CD8-positive, alpha-beta memory T cell (primary cell): Measurements from ENCODE around the gene NIPBL. TPM values are rescaled to one million over a fixed set of nuclear protein-coding genes. Genes with fewer than 3 reads are reported as not detected.

ENCODE experiments used
- CTCF ChIA-PET: fragments of 350-600 bp; sonication (Branson Sonifier 250); formaldehyde crosslinking; loops from one replicate; lab custom pipeline; 2021; ENCODE audit warnings: antibody characterized with exemption; lab: Charles Lee
- POLR2A ChIA-PET: fragments of 350-600 bp; sonication (Branson Sonifier 250); formaldehyde crosslinking; loops from one replicate; lab custom pipeline; 2021; ENCODE audit warnings: antibody characterized with exemption; lab: Charles Lee
- DNase-seq, 5 donors: peaks; one replicate each; pipeline versions ENCODE4 v3.0.0 to v3.0.0-alpha.2; 2020 to 2022; ENCODE audit warnings: mixed read lengths in 1 of 5
- H3K27ac ChIP-seq: one replicate; pipeline ENCODE4 v1.7.0; 2013; ENCODE audit warnings: low read depth, mild to moderate bottlenecking, low read length, moderate library complexity
- H3K27me3 ChIP-seq: 2 replicates; pipeline ENCODE4 v1.7.0; 2013; ENCODE audit warnings: low read length, mild to moderate bottlenecking; ENCODE audit not compliant: insufficient read depth, poor library complexity, severe bottlenecking
- H3K36me3 ChIP-seq: 2 replicates; pipeline ENCODE4 v1.7.0; 2013; ENCODE audit warnings: mild to moderate bottlenecking, low read length, moderate library complexity; ENCODE audit not compliant: insufficient read depth
- H3K4me1 ChIP-seq: 2 replicates; pipeline ENCODE4 v1.7.0; 2013; ENCODE audit warnings: mild to moderate bottlenecking, low read length, moderate library complexity; ENCODE audit not compliant: insufficient read depth
- H3K4me3 ChIP-seq: 2 replicates; pipeline ENCODE4 v1.7.0; 2013; ENCODE audit warnings: mild to moderate bottlenecking, low read length
- H3K9me3 ChIP-seq: 2 replicates; pipeline ENCODE4 v1.7.0; 2013; ENCODE audit warnings: mild to moderate bottlenecking, low read length
- H3K27ac Mint-ChIP-seq, 8 donors: one replicate each; pipeline ENCODE4 v1.8.0; 2020 to 2021; ENCODE audit warnings: mixed read lengths in 8 of 8, mild to moderate bottlenecking in 6 of 8, inconsistent platforms in 3 of 8, moderate library complexity in 3 of 8
- H3K27me3 Mint-ChIP-seq, 2 donors: one replicate each; pipeline ENCODE4 v1.8.0; 2020 to 2021; ENCODE audit warnings: mixed read lengths in 2 of 2, mild to moderate bottlenecking in 1 of 2, moderate library complexity in 1 of 2
- H3K36me3 Mint-ChIP-seq, 3 donors: one replicate each; pipeline ENCODE4 v1.8.0; 2020 to 2021; ENCODE audit warnings: mixed read lengths in 3 of 3, inconsistent platforms in 1 of 3, mild to moderate bottlenecking in 1 of 3
- H3K4me1 Mint-ChIP-seq, 3 donors: one replicate each; pipeline ENCODE4 v1.8.0; 2020 to 2021; ENCODE audit warnings: mixed read lengths in 3 of 3, inconsistent platforms in 1 of 3, mild to moderate bottlenecking in 1 of 3
- H3K4me3 Mint-ChIP-seq, 7 donors: one replicate each; pipeline ENCODE4 v1.8.0; 2020 to 2021; ENCODE audit warnings: mixed read lengths in 7 of 7, mild to moderate bottlenecking in 6 of 7, moderate library complexity in 4 of 7, inconsistent platforms in 2 of 7
- H3K9me3 Mint-ChIP-seq, 5 donors: one replicate each; pipeline ENCODE4 v1.8.0; 2020 to 2022; ENCODE audit warnings: mixed read lengths in 5 of 5, mild to moderate bottlenecking in 3 of 5, moderate library complexity in 2 of 5, inconsistent platforms in 1 of 5
- polyA plus RNA-seq: library from polyadenylated mRNA; unstranded; fragments of 300-500 nt; fragmentation: Illumina TruSeq; gene quantifications from one replicate; pipeline ENCODE4 v1.2.3, GENCODE V29; 2021
- total RNA-seq, 2 experiments: library from RNA; stranded (reverse); gene quantifications; one replicate each; pipeline ENCODE4 v1.2.3, GENCODE V29; 2021

NIPBL gene
- total and polyA plus RNA-seq, 3 experiments from 2014 or later: 36.4 to 55.0 (median 47.3) TPM

DNA sequence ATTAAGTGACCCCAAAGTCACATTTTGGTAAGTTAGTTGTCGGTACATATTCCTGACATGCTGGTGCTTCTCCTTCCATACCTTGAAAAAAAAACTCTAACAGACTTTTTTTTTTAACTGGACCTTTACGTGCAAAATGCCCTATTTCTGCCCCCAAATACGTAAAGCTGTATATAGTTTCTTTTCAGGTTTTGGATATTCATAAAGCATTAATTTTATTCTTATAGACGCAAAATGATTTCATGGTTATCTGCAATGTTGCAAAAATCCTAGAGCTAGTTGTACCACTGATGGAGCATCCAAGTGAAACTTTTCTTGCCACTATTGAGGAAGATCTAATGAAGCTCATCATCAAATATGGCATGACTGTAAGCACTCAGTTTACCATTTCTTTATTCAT, 167.6 kb downstream of the NIPBL start:
- Mint-ChIP-seq H3K36me3 (peaks cover 0 to 67% (median 20%) of the 10 kb centered on the region in 3 donors), H3K4me3 (no peak overlapping the region), H3K4me1 (peaks cover 0 to 5% (median 0%) of the 10 kb centered on the region in 3 donors), H3K9me3 (no peaks in the 10 kb centered on the region), H3K27ac (no peak overlapping the region), H3K27me3 (no peaks in the 10 kb centered on the region)
- Histone ChIP-seq H3K27me3 (no peaks in the 10 kb centered on the region), H3K4me3 (no peak overlapping the region), H3K4me1 (no peaks in the 10 kb centered on the region), H3K9me3 (no peaks in the 10 kb centered on the region), H3K36me3 (peaks cover 34% of the 10 kb centered on the region), H3K27ac (no peak overlapping the region)
- CTCF ChIA-PET: interaction anchor here (1.0 to 1.2 kb wide), 2 partner anchors 9 to 11 kb away, joined by 3 to 5 read pairs; no protein-coding TSS in a partner anchor
- POLR2A ChIA-PET: no interaction called here
- DNase-seq: no peak

DNA sequence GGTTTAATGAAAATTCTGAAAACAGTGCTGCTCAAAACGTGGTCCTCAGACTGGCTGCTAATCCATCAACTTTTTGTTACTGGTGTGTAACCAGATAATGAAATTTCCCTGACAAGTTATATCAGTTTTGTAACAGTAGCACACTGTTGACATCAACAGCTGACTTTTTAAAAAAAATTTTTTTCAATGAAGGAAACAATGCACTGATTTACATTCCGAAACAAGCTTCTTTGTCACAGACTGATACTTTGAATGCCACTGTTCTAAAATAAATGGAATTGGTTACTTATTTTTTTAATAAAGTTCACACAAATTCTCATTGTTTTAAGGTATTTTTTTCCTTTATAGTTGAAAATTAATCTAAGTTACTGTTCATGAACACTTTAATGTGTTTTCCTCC, 169.1 kb downstream of the NIPBL start:
- ChIA-PET POLR2A (no interaction called here), CTCF (no interaction called here)

DNA sequence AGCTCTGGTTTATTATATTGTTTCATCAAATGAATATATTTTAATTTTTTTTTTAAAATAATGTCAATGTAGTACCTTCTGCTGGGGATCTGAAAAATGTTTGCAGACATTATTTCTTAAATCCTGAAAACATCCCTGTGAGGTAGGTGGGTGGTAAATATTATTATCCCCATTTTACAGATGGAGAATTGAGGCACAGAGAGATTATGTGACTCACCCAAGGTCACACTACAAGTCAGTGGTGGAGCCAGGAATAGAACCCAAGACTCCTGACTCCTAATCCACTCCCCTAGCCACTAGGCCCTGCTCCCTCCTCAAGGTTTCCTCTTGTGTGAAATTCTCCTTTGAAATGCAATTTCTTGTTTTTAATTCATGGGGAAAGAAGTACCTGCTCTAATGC, 171.4 kb downstream of the NIPBL start:
- Histone ChIP-seq H3K27me3 (no peaks in the 10 kb centered on the region), H3K4me3 (no peak overlapping the region), H3K27ac (no peak overlapping the region), H3K9me3 (no peaks in the 10 kb centered on the region), H3K4me1 (no peaks in the 10 kb centered on the region), H3K36me3 (peaks cover 53% of the 10 kb centered on the region)
- H3K9me3 Mint-ChIP-seq: no peaks in the 10 kb centered on the region
- CTCF ChIA-PET: no interaction called here
- H3K36me3 Mint-ChIP-seq: peaks cover 4 to 80% (median 24%) of the 10 kb centered on the region in 3 donors
- POLR2A ChIA-PET: no interaction called here
- H3K4me1 Mint-ChIP-seq: no peaks in the 10 kb centered on the region
- H3K27ac Mint-ChIP-seq: no peak overlapping the region
- no peak for DNase-seq
- no peak overlapping the region for H3K4me3 Mint-ChIP-seq
- H3K27me3 Mint-ChIP-seq: no peaks in the 10 kb centered on the region

More for the DNA sequence above, 169.1 kb downstream of the NIPBL start:
- Histone ChIP-seq H3K4me1 (no peaks in the 10 kb centered on the region), H3K36me3 (peaks cover 35% of the 10 kb centered on the region), H3K4me3 (no peak overlapping the region), H3K27me3 (no peaks in the 10 kb centered on the region), H3K27ac (no peak overlapping the region), H3K9me3 (no peaks in the 10 kb centered on the region)
- H3K9me3 Mint-ChIP-seq: no peaks in the 10 kb centered on the region
- DNase-seq: no peak
- no peaks in the 10 kb centered on the region for H3K4me1 Mint-ChIP-seq
- H3K27me3 Mint-ChIP-seq: no peaks in the 10 kb centered on the region
- no peak overlapping the region for H3K27ac Mint-ChIP-seq
- peaks cover 4 to 74% (median 23%) of the 10 kb centered on the region in 3 donors for H3K36me3 Mint-ChIP-seq
- H3K4me3 Mint-ChIP-seq: no peak overlapping the region

DNA sequence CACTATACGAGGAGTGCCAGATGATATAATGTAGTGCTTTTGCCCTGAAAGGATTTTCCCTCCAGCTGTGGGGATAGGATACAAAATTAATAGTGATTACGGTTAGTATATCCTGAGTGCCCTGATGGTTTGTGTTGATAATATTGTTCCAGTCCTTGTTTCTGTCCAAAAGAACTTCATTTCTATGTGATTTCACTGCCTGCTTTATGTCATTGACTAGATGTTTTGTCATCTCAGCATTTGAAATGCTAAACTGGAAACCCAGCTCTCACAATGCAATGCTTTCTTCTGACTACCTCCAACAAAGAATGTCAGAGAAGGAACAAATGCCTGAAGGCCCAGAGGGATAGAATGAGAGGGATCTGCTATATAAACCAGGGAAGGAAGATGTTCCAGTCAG, 177.8 kb downstream of the NIPBL start:
- Mint-ChIP-seq H3K4me3 (no peak overlapping the region), H3K9me3 (no peaks in the 10 kb centered on the region), H3K36me3 (peaks cover 7 to 82% (median 28%) of the 10 kb centered on the region in 3 donors), H3K27ac (peak overlapping the region in 4 of 8 donors; percentile 4 to 73 (median 32)), H3K27me3 (no peaks in the 10 kb centered on the region), H3K4me1 (no peaks in the 10 kb centered on the region)
- ChIA-PET POLR2A (no interaction called here), CTCF (no interaction called here)
- no peak for DNase-seq
- H3K36me3 ChIP-seq: peaks cover 56% of the 10 kb centered on the region
- no peaks in the 10 kb centered on the region for H3K9me3 ChIP-seq
- H3K27me3 ChIP-seq: no peaks in the 10 kb centered on the region
- H3K4me1 ChIP-seq: no peaks in the 10 kb centered on the region
- no peak overlapping the region for H3K27ac ChIP-seq
- H3K4me3 ChIP-seq: no peak overlapping the region

DNA sequence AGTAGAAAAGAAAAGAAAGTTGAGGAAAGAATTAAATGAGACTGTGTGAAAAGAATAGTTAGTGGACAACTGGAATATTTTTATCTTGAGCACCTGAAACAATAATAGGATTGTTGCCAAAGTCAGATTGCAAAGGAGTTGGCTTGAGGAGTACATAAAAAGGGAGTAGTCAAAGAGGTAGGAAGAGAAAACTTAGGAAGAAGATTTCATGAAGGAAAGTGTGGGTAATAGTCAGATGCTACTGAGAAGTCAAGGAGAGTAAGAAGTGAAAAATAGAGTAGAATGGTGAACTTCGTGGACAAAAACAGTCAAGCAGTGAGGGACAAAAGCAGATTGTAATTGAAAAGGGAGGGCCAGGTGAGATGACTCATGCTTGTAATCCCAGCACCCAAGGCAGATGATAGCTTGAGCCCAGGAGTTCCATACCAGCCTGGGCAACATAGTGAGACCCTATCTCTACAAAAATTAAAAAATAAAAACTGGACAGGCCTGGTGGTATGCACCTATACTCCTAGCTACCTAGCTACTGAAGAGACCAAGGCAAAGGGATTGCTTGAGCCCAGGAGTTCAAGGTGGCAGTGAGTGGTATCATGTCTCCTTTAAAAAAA, 178.9 kb downstream of the NIPBL start:
- POLR2A ChIA-PET: no interaction called here

DNA sequence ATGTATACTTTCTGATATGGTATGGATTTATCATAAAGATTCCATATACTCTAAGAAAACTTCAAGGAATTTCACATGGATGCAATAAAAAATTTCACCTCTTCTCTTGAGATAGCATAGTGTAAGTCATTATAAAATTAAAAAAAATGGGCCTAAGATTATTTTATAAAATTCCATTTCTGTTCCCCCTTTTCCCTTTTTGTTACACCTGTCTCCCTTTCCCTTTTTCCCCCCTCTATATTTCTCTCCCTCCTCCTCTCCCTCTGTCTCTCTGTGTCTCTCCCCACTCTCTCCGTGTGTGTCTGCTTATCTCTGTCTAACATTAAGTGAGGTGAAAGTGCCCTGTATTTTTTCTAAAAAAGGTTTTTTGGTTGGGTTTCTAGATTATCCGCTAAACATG, 180.2 kb downstream of the NIPBL start:
- Histone ChIP-seq H3K36me3 (peaks cover 57% of the 10 kb centered on the region), H3K9me3 (no peaks in the 10 kb centered on the region), H3K27me3 (no peaks in the 10 kb centered on the region), H3K27ac (no peak overlapping the region), H3K4me3 (no peak overlapping the region), H3K4me1 (no peaks in the 10 kb centered on the region)
- Mint-ChIP-seq H3K36me3 (peaks cover 3 to 84% (median 22%) of the 10 kb centered on the region in 3 donors), H3K27ac (peak overlapping the region in 6 of 8 donors; percentile 25 to 82 (median 43)), H3K4me1 (no peaks in the 10 kb centered on the region), H3K27me3 (no peaks in the 10 kb centered on the region), H3K4me3 (no peak overlapping the region), H3K9me3 (no peaks in the 10 kb centered on the region)
- ChIA-PET CTCF (no interaction called here), POLR2A (interaction anchor here (0.5 kb wide), 1 partner anchor 1916 kb away, joined by 3 read pairs; no protein-coding TSS in a partner anchor)
- no peak for DNase-seq

More for the DNA sequence above, 178.9 kb downstream of the NIPBL start:
- H3K4me1 Mint-ChIP-seq: no peaks in the 10 kb centered on the region
- no peak overlapping the region for H3K4me3 ChIP-seq
- no peak for DNase-seq
- no peaks in the 10 kb centered on the region for H3K4me1 ChIP-seq
- H3K27me3 Mint-ChIP-seq: no peaks in the 10 kb centered on the region
- peaks cover 4 to 82% (median 28%) of the 10 kb centered on the region in 3 donors for H3K36me3 Mint-ChIP-seq
- H3K9me3 ChIP-seq: no peaks in the 10 kb centered on the region
- H3K9me3 Mint-ChIP-seq: no peaks in the 10 kb centered on the region
- no peak overlapping the region for H3K4me3 Mint-ChIP-seq
- no peak overlapping the region for H3K27ac ChIP-seq
- CTCF ChIA-PET: interaction anchor here (1.3 kb wide), 1 partner anchor 11 kb away, joined by 3 read pairs; no protein-coding TSS in a partner anchor
- H3K36me3 ChIP-seq: peaks cover 57% of the 10 kb centered on the region
- no peaks in the 10 kb centered on the region for H3K27me3 ChIP-seq
- peak overlapping the region in 5 of 8 donors; percentile 4 to 78 (median 75) for H3K27ac Mint-ChIP-seq

DNA sequence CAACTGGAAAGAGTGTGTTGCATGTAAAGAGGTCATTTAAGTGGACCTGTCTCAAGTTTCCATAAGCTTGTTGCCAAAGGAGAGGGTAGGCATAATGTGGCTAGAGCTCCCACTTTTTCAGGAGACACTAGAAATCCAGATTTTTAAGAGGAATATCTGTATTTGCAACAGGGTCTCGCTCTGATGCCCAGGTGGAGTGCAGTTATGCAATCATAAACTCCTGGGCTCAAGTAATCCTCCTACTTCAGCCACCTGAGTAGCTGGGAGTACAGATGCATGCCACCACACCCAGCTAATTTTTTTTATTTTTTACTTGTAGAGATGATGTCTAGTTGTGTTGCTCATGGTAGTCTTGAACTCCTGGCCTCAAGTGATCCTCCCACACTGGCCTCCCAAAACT, 183.5 kb downstream of the NIPBL start:
- ChIA-PET CTCF (interaction anchor here (1.1 kb wide), 1 partner anchor 9 kb away, joined by 5 read pairs; no protein-coding TSS in a partner anchor), POLR2A (no interaction called here)
- no peak for DNase-seq
- Histone ChIP-seq H3K27ac (no peak overlapping the region), H3K4me1 (no peaks in the 10 kb centered on the region), H3K36me3 (peaks cover 55% of the 10 kb centered on the region), H3K9me3 (no peaks in the 10 kb centered on the region), H3K4me3 (no peak overlapping the region), H3K27me3 (no peaks in the 10 kb centered on the region)
- Mint-ChIP-seq H3K4me3 (no peak overlapping the region), H3K27ac (peak overlapping the region in 3 of 8 donors; percentile 28 to 45 (median 29)), H3K27me3 (peaks cover 0 to 1% of the 10 kb centered on the region in 2 donors), H3K4me1 (no peaks in the 10 kb centered on the region), H3K9me3 (no peaks in the 10 kb centered on the region), H3K36me3 (peaks cover 6 to 82% (median 18%) of the 10 kb centered on the region in 3 donors)

DNA sequence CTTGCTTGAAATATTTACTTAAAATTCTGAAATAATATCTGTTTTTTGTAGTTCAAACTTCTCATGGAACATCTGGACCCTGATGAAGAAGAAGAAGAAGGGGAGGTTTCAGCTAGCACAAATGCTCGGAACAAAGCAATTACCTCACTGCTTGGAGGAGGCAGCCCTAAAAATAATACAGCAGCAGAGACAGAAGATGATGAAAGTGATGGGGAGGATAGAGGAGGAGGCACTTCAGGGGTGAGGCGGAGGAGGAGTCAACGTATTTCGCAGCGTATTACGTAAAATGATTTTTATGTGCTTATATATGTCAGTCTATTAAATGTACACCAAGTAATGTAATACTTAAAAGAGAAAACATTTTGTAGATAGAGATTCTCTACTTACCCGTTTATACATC, 187.2 kb downstream of the NIPBL start:
- Histone ChIP-seq H3K27me3 (no peaks in the 10 kb centered on the region), H3K27ac (no peak overlapping the region), H3K9me3 (no peaks in the 10 kb centered on the region), H3K36me3 (peaks cover 32% of the 10 kb centered on the region), H3K4me3 (no peak overlapping the region), H3K4me1 (no peaks in the 10 kb centered on the region)
- no peak overlapping the region for H3K4me3 Mint-ChIP-seq
- DNase-seq: no peak
- H3K27ac Mint-ChIP-seq: peak overlapping the region in 1 of 8 donors; percentile 27
- peaks cover 6 to 61% (median 15%) of the 10 kb centered on the region in 3 donors for H3K36me3 Mint-ChIP-seq
- POLR2A ChIA-PET: no interaction called here
- no peaks in the 10 kb centered on the region for H3K9me3 Mint-ChIP-seq
- CTCF ChIA-PET: no interaction called here
- no peaks in the 10 kb centered on the region for H3K4me1 Mint-ChIP-seq
- H3K27me3 Mint-ChIP-seq: peaks cover 0 to 1% of the 10 kb centered on the region in 2 donors
